HEK293 (cell line): ENCODE data around the gene GALNT6.
A peak's percentile ranks its signal among the peaks of the same experiment; 100 is the strongest.

ENCODE experiments used
- HOXA7 ChIP-seq: sonication (generic); formaldehyde crosslinking; IDR thresholded peaks from 2 replicates; pipeline ENCODE4 v1.8.1; 2022; ENCODE audit warnings: missing genetic modification reagents, borderline replicate concordance
- INSM2 ChIP-seq: fragments of 450-650 bp; formaldehyde crosslinking; IDR thresholded peaks from 2 replicates; pipeline ENCODE4 v1.5.1; 2016; ENCODE audit warnings: missing biosample characterization, missing genetic modification characterization
- KLF16 ChIP-seq: fragments of 450-650 bp; formaldehyde crosslinking; IDR thresholded peaks from 2 replicates; pipeline ENCODE4 v1.5.1; 2017; ENCODE audit warnings: missing biosample characterization, missing genetic modification characterization
- MEIS1 ChIP-seq: sonication (generic); formaldehyde crosslinking; IDR thresholded peaks from 2 replicates; pipeline ENCODE4 v1.8.1; 2022; ENCODE audit warnings: missing genetic modification reagents, mild to moderate bottlenecking, borderline replicate concordance
- MYNN ChIP-seq: fragments of 450-650 bp; formaldehyde crosslinking; IDR thresholded peaks from 2 replicates; pipeline ENCODE4 v1.5.1; 2016; ENCODE audit warnings: missing biosample characterization, missing genetic modification characterization, borderline replicate concordance
- SP7 ChIP-seq: fragments of 450-650 bp; formaldehyde crosslinking; IDR thresholded peaks from 2 replicates; pipeline ENCODE4 v1.5.1; 2016; ENCODE audit warnings: missing biosample characterization, missing genetic modification characterization
- WT1 ChIP-seq: fragments of 450-650 bp; formaldehyde crosslinking; IDR thresholded peaks from 2 replicates; pipeline ENCODE4 v1.5.1; 2016; ENCODE audit warnings: missing biosample characterization, missing genetic modification characterization
- YY2 ChIP-seq: fragments of 450-650 bp; formaldehyde crosslinking; IDR thresholded peaks from 2 replicates; pipeline ENCODE4 v1.5.1; 2016; ENCODE audit warnings: missing biosample characterization, missing genetic modification characterization
- ZEB2 ChIP-seq: fragments of 450-650 bp; formaldehyde crosslinking; IDR thresholded peaks from 2 replicates; pipeline ENCODE4 v1.5.1; 2016; ENCODE audit warnings: missing biosample characterization, missing genetic modification characterization
- ZNF133 ChIP-seq: fragments of 450-650 bp; formaldehyde crosslinking; IDR thresholded peaks from 2 replicates; pipeline ENCODE4 v1.5.1; 2016; ENCODE audit warnings: missing biosample characterization, missing genetic modification characterization
- ZNF138 ChIP-seq: fragments of 450-650 bp; formaldehyde crosslinking; IDR thresholded peaks from 2 replicates; pipeline ENCODE4 v1.5.1; 2016; ENCODE audit warnings: missing biosample characterization, missing genetic modification characterization, borderline replicate concordance
- ZNF140 ChIP-seq: fragments of 450-650 bp; formaldehyde crosslinking; IDR thresholded peaks from 2 replicates; pipeline ENCODE4 v1.5.1; 2016; ENCODE audit warnings: missing biosample characterization, missing genetic modification characterization
- ZNF157 ChIP-seq: fragments of 450-650 bp; formaldehyde crosslinking; IDR thresholded peaks from 2 replicates; pipeline ENCODE4 v1.5.1; 2016; ENCODE audit warnings: missing biosample characterization, missing genetic modification characterization
- ZNF169 ChIP-seq: fragments of 450-650 bp; formaldehyde crosslinking; IDR thresholded peaks from 2 replicates; pipeline ENCODE4 v1.5.1; 2016; ENCODE audit warnings: missing biosample characterization, missing genetic modification characterization
- ZNF174 ChIP-seq: fragments of 450-650 bp; formaldehyde crosslinking; IDR thresholded peaks from 2 replicates; pipeline ENCODE4 v1.5.0; 2017; ENCODE audit warnings: missing biosample characterization, mild to moderate bottlenecking, missing genetic modification characterization
- ZNF19 ChIP-seq: fragments of 450-650 bp; formaldehyde crosslinking; IDR thresholded peaks from 2 replicates; pipeline ENCODE4; 2016; ENCODE audit warnings: missing biosample characterization, missing genetic modification characterization, low read depth
- ZNF202 ChIP-seq: fragments of 450-650 bp; formaldehyde crosslinking; IDR thresholded peaks from 2 replicates; pipeline ENCODE4 v1.5.1; 2016; ENCODE audit warnings: missing biosample characterization, missing genetic modification characterization, borderline replicate concordance
- ZNF211 ChIP-seq: fragments of 450-650 bp; formaldehyde crosslinking; IDR thresholded peaks from 2 replicates; pipeline ENCODE4 v1.5.1; 2016; ENCODE audit warnings: low read depth, missing biosample characterization, missing genetic modification characterization
- ZNF221 ChIP-seq: fragments of 450-650 bp; formaldehyde crosslinking; IDR thresholded peaks from 2 replicates; pipeline ENCODE4 v1.5.1; 2017; ENCODE audit warnings: missing biosample characterization, missing genetic modification characterization, borderline replicate concordance
- ZNF23 ChIP-seq: fragments of 450-650 bp; formaldehyde crosslinking; IDR thresholded peaks from 2 replicates; pipeline ENCODE4 v1.5.1; 2016; ENCODE audit warnings: missing biosample characterization, missing genetic modification characterization, borderline replicate concordance
- ZNF350 ChIP-seq: fragments of 450-650 bp; formaldehyde crosslinking; IDR thresholded peaks from 2 replicates; pipeline ENCODE4 v1.5.0; 2017; ENCODE audit warnings: missing biosample characterization, mild to moderate bottlenecking, missing genetic modification characterization
- ZNF354C ChIP-seq: fragments of 450-650 bp; formaldehyde crosslinking; IDR thresholded peaks from 2 replicates; pipeline ENCODE4 v1.5.1; 2016; ENCODE audit warnings: missing biosample characterization, missing genetic modification characterization, low read depth, borderline replicate concordance
- ZNF404 ChIP-seq: fragments of 450-650 bp; formaldehyde crosslinking; IDR thresholded peaks from 2 replicates; pipeline ENCODE4 v1.5.1; 2017; ENCODE audit warnings: missing biosample characterization, missing genetic modification characterization
- ZNF416 ChIP-seq: fragments of 450-650 bp; formaldehyde crosslinking; IDR thresholded peaks from 2 replicates; pipeline ENCODE4 v1.5.1; 2016; ENCODE audit warnings: missing biosample characterization, missing genetic modification characterization
- ZNF433 ChIP-seq: fragments of 450-650 bp; formaldehyde crosslinking; IDR thresholded peaks from 2 replicates; pipeline ENCODE4 v1.5.1; 2016; ENCODE audit warnings: missing biosample characterization, missing genetic modification characterization, low read depth
- ZNF514 ChIP-seq: fragments of 450-650 bp; formaldehyde crosslinking; IDR thresholded peaks from 2 replicates; pipeline ENCODE4 v1.5.1; 2016; ENCODE audit warnings: missing biosample characterization, missing genetic modification characterization
- ZNF521 ChIP-seq: fragments of 450-650 bp; formaldehyde crosslinking; IDR thresholded peaks from 2 replicates; pipeline ENCODE4 v1.5.1; 2017; ENCODE audit warnings: missing biosample characterization, mild to moderate bottlenecking, missing genetic modification characterization
- ZNF529 ChIP-seq: fragments of 450-650 bp; formaldehyde crosslinking; IDR thresholded peaks from 2 replicates; pipeline ENCODE4 v1.5.1; 2017; ENCODE audit warnings: missing genetic modification characterization, missing biosample characterization; ENCODE audit not compliant: insufficient replicate concordance
- ZNF544 ChIP-seq: fragments of 450-650 bp; formaldehyde crosslinking; IDR thresholded peaks from 2 replicates; pipeline ENCODE4 v1.5.0; 2017; ENCODE audit warnings: missing biosample characterization, missing genetic modification characterization
- ZNF549 ChIP-seq: fragments of 450-650 bp; IDR thresholded peaks from 2 replicates; pipeline ENCODE4 v1.5.1; 2018; ENCODE audit warnings: missing biosample characterization, missing genetic modification characterization, mild to moderate bottlenecking, inconsistent platforms, moderate library complexity
- ZNF558 ChIP-seq: fragments of 450-650 bp; formaldehyde crosslinking; IDR thresholded peaks from 2 replicates; pipeline ENCODE4 v1.5.1; 2016; ENCODE audit warnings: missing biosample characterization, missing genetic modification characterization
- ZNF560 ChIP-seq: fragments of 450-650 bp; formaldehyde crosslinking; IDR thresholded peaks from 2 replicates; pipeline ENCODE4 v1.5.1; 2017; ENCODE audit warnings: missing biosample characterization, missing genetic modification characterization, borderline replicate concordance
- ZNF571 ChIP-seq: fragments of 450-650 bp; formaldehyde crosslinking; IDR thresholded peaks from 2 replicates; pipeline ENCODE4 v1.5.0; 2017; ENCODE audit warnings: missing biosample characterization, missing genetic modification characterization
- ZNF624 ChIP-seq: fragments of 450-650 bp; formaldehyde crosslinking; IDR thresholded peaks from 2 replicates; pipeline ENCODE4 v1.5.1; 2017; ENCODE audit warnings: missing biosample characterization, missing genetic modification characterization
- ZNF654 ChIP-seq: fragments of 450-650 bp; formaldehyde crosslinking; IDR thresholded peaks from 2 replicates; pipeline ENCODE4 v1.5.1; 2016; ENCODE audit warnings: low read depth, missing biosample characterization, missing genetic modification characterization
- ZNF670 ChIP-seq: fragments of 450-650 bp; formaldehyde crosslinking; IDR thresholded peaks from 2 replicates; pipeline ENCODE4 v1.5.1; 2016; ENCODE audit warnings: missing biosample characterization, missing genetic modification characterization, low read depth
- ZNF776 ChIP-seq: fragments of 450-650 bp; formaldehyde crosslinking; IDR thresholded peaks from 2 replicates; pipeline ENCODE4 v1.5.0; 2017; ENCODE audit warnings: missing biosample characterization, missing genetic modification characterization, borderline replicate concordance
- ZNF792 ChIP-seq: fragments of 450-650 bp; formaldehyde crosslinking; IDR thresholded peaks from 2 replicates; pipeline ENCODE4 v1.5.1; 2016; ENCODE audit warnings: missing biosample characterization, missing genetic modification characterization
- ZNF830 ChIP-seq: fragments of 450-650 bp; IDR thresholded peaks from 2 replicates; pipeline ENCODE4 v1.5.0; 2018; ENCODE audit warnings: missing biosample characterization, missing genetic modification characterization, low read depth, mild to moderate bottlenecking, moderate library complexity
- ZNF837 ChIP-seq: fragments of 450-650 bp; formaldehyde crosslinking; IDR thresholded peaks from 2 replicates; pipeline ENCODE4 v1.5.1; 2016; ENCODE audit warnings: missing biosample characterization, missing genetic modification characterization
- ZSCAN23 ChIP-seq: fragments of 450-650 bp; formaldehyde crosslinking; IDR thresholded peaks from 2 replicates; pipeline ENCODE4 v1.5.1; 2016; ENCODE audit warnings: missing biosample characterization, missing genetic modification characterization
- TF ChIP-seq, protein P1 (sequence below): fragments of 450-650 bp; formaldehyde crosslinking; IDR thresholded peaks from 2 replicates; pipeline ENCODE4 v1.5.1; 2016; ENCODE audit warnings: missing biosample characterization, missing genetic modification characterization

GALNT6 gene

GRCh38 chr12:51371295-51371953 lies 19.8 kb downstream of the GALNT6 start (continued):
- TF ChIP-seq MYNN (tag by site-specific recombination) (peak; percentile 21; the same call in 1 of the 2 replicates), ZNF416 (tag by site-specific recombination) (no peak), HOXA7 (CRISPR knock-in tag) (no peak), ZNF544 (tag by site-specific recombination) (no peak), ZNF433 (tag by site-specific recombination) (no peak), ZNF19 (tag by site-specific recombination) (no peak), ZNF830 (tag by site-specific recombination) (no peak), ZNF792 (tag by site-specific recombination) (no peak), ZNF140 (tag by site-specific recombination) (no peak), ZNF404 (tag by site-specific recombination) (no peak), ZNF514 (no peak), INSM2 (peak; percentile 86), WT1 (tag by site-specific recombination) (peak; percentile 100), ZNF221 (no peak), ZNF157 (tag by site-specific recombination) (no peak), ZNF654 (tag by site-specific recombination) (no peak), KLF16 (tag by site-specific recombination) (no peak; the same call in 1 of the 2 replicates), ZNF211 (tag by site-specific recombination) (no peak), ZNF354C (no peak), ZNF776 (tag by site-specific recombination) (no peak), ZEB2 (tag by site-specific recombination) (peak; percentile 90), ZNF549 (tag by site-specific recombination) (no peak), ZNF670 (tag by site-specific recombination) (no peak), ZNF174 (tag by site-specific recombination) (no peak), ZNF571 (tag by site-specific recombination) (no peak), MEIS1 (CRISPR knock-in tag) (no peak), ZNF837 (no peak), ZNF23 (tag by site-specific recombination) (no peak), ZNF202 (no peak), ZNF529 (no peak), ZNF521 (no peak), ZNF624 (tag by site-specific recombination) (no peak), ZSCAN23 (tag by site-specific recombination) (peak; percentile 19; the same call in 1 of the 2 replicates), ZNF169 (tag by site-specific recombination) (no peak), ZNF138 (no peak), YY2 (tag by site-specific recombination) (no peak), SP7 (tag by site-specific recombination) (peak; percentile 100), ZNF560 (tag by site-specific recombination) (no peak), ZNF133 (tag by site-specific recombination) (no peak), ZNF558 (tag by site-specific recombination) (no peak), ZNF350 (no peak)
- TF ChIP-seq, protein P1, sequence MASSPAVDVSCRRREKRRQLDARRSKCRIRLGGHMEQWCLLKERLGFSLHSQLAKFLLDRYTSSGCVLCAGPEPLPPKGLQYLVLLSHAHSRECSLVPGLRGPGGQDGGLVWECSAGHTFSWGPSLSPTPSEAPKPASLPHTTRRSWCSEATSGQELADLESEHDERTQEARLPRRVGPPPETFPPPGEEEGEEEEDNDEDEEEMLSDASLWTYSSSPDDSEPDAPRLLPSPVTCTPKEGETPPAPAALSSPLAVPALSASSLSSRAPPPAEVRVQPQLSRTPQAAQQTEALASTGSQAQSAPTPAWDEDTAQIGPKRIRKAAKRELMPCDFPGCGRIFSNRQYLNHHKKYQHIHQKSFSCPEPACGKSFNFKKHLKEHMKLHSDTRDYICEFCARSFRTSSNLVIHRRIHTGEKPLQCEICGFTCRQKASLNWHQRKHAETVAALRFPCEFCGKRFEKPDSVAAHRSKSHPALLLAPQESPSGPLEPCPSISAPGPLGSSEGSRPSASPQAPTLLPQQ (tag by site-specific recombination): peak; percentile 69
